Left lobe of liver (tissue), 2 donors: ENCODE measurements around the gene HAGHL. TPM values are rescaled to one million over a fixed set of nuclear protein-coding genes. Genes with fewer than 3 reads are reported as not detected.
A peak's percentile ranks its signal among the peaks of the same experiment; 100 is the strongest.

Experiments used
- ATAC-seq: fragments of 200-7000 bp; cut with Tn5 transposase; one replicate; pipeline ENCODE4 v1.9.1; 2020; ENCODE audit warnings: mild to moderate bottlenecking, moderate library complexity
- DNase-seq: peaks from one replicate; pipeline ENCODE4 v3.0.0-alpha.2; 2020; ENCODE audit warnings: low spot score
- total RNA-seq: library from RNA; stranded (reverse); gene quantifications from one replicate; pipeline ENCODE4 v1.2.1, GENCODE V29; 2021
- donor health status: DM: no; HTN: no; CAD: no; lungs with moderate emphysema.
- donor health status: DM: no; HTN: yes; CAD: no.

Gene HAGHL
- total RNA-seq, 1 donor from 2014 or later = 1.2 TPM

- DNase-seq = no peak
Measured at GRCh38 chr16:719815-720446, 7.0 kb upstream of the HAGHL start.

GRCh38 chr16:720447-720989 lies 6.4 kb upstream of the HAGHL start:
- ATAC-seq = peak; percentile 11

More at GRCh38 chr16:719815-720446, 7.0 kb upstream of the HAGHL start:
- no peak for ATAC-seq

DNA sequence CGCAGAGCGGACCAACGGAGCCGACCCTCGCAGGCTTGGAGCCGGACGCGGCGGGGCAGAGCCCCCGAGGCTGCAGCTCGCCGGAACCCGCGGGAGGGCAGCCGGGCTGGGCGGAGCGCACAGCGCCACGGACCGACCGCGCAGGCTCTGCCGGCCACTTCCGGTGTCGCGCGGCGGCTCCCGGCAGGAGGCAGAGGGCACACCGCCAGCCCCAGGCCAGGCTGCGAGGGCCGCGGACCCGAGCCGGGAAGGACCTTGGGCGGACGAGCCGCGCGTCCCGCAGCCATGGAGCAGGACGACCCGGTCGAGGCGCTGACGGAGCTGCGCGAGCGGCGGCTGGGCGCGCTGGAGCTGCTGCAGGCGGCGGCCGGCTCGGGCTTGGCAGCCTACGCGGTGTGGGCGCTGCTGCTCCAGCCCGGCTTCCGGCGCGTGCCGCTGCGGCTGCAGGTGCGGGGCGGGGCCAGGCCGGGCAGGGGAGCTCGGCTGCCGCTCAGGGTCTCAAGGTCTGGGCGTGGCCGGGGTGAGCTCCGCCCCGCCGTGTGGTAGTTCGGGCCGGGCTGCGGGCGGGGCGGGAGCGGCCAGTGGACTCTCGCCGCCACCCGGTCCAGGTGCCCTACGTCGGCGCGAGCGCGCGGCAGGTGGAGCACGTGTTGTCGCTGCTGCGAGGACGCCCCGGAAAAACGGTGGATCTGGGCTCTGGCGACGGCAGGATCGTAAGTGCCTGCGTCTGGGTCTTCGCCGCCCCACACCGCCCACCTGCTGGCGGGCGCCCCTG lies 5.7 kb upstream of the HAGHL start, which contains the start of gene ANTKMT:
TSS of gene ANTKMT (plus strand) at position 157 of the 775 bp plus-strand sequence. CDS start at position 286, 129 bp downstream.
- DNase-seq = peak; percentile 86
- ATAC-seq = peak; percentile 85

More at GRCh38 chr16:720447-720989, 6.4 kb upstream of the HAGHL start:
- DNase-seq = no peak

DNA sequence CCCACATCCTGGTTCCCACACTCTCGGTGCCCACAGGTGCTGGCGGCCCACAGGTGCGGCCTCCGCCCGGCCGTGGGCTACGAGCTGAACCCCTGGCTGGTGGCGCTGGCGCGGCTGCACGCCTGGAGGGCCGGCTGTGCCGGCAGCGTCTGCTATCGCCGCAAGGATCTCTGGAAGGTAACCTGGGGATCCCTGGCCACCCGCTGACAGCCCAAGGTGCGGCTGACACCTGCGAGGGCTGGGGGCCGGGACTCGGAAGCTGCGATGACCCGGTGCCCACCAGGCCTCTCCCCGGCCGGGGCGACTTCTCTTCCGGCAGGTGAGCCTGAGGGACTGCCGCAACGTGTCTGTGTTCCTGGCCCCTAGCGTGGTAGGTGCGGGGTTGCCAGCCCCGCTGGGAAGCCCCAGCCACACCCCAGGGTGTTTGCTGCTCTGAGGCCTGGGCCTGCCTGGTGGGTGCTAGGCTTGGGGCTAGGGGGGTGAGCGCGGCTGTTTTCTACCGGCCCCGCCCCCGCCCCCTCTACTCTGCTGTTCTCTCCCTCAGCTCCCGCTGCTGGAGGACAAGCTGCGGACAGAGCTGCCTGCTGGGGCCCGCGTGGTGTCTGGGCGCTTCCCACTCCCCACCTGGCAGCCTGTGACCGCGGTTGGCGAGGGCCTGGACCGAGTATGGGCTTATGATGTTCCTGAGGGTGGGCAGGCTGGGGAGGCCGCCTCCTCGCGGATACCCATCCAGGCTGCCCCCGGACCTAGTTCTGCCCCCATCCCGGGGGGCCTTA lies 5.0 kb upstream of the HAGHL start:
- DNase-seq (no peak), ATAC-seq (no peak)

DNA sequence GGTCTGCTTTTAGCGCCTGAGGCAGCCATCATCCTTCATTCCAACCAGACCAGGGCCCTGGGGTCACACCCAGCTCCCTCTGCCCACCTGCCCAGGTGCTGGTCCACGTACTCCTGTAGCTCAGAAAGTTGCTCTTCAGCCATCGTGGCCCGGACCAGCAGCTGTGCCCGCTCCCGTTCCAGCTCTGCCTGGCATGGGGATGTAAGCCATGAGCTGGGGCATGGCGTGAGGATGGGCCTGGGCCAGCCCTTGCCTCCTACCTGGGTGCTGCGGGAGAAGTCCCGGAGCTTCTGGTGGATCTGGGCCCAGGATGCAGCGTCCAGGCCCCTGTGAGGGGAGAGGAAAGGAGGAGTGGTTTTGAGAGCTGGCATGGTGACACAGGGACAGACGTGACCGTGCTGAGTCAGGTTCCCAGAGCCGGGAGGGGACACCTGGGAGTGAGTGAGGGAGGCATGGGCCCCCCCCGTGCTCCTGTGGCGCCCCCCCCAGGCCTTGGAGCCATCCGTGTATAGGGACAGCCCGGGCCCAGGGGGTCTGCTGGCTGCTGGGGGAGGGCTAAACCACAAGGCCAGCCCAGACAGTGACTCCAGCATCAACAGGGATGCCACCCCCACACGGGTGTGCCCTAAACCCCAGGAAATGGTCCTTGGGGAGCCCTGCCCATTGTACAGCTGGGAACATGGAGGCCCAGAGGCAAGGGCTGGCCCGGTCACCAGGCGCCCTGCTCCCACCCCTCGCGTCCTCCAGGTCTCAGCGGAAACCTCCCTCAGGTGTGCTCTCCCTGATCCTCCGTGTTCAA lies 3.9 kb upstream of the HAGHL start:
- ATAC-seq (no peak), DNase-seq (no peak)

DNA sequence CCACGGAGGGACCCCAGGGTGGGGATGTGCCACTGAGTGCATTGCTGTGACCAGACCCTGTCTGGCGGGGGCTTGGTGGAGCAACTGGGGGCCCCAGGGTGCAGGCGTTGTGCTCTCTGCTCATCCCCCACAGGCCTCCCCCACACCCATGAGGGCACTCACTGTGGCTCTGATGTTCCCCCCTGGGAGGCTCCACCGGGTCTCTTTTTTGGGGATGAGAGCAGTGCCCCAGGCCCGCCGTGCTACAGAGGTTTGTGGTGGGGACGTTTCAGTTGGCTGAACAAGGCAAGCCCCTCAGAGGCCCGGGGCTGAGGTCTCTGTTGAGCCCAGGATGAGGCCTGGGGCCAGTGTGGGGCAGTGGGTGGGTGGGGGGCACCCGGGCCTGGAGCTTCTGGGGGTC lies 3.2 kb upstream of the HAGHL start:
- ATAC-seq (no peak), DNase-seq (no peak)

DNA sequence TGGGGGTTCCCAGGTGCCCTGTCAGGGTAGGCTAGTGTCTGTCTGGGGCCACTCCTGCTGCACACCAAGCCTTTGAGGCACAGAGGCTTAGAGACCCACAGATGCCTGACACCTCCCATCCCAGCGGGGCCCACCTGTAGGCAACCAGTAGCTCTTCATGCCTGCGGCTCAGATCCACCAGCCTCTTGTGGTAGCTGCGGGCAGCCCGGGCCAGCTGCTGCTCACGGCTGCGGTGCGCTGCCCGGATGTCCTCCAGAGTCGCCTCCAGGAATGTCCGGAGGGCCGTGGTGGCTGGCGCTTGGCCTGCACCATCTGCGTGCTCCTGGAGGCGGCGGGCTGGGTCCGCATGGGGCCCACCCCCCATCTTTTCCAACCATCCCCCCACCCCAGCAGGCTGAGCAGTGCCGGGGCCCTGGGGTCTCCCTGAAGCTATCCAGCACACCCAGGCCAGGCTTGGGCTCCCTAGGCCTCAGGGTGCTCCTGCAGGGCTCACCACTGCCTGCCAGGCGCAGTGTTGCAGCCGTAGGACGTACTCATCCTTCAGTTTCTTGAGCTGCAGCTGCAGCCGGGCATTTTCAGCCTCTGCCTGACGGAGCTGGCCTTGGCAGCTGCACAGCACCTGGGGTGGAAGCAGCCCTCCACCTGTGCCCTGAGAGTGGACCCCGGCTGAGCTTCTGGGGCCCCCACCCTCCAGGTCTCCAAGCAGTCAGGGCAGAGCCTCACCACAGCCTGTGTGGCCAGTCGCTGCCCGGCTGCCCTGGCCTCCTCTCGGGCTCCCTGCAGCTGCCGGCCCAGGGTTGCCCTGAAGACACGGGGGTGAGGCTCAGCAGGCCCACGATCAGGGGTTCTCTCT lies 2.5 kb upstream of the HAGHL start:
- no peak for DNase-seq
- ATAC-seq = no peak

DNA sequence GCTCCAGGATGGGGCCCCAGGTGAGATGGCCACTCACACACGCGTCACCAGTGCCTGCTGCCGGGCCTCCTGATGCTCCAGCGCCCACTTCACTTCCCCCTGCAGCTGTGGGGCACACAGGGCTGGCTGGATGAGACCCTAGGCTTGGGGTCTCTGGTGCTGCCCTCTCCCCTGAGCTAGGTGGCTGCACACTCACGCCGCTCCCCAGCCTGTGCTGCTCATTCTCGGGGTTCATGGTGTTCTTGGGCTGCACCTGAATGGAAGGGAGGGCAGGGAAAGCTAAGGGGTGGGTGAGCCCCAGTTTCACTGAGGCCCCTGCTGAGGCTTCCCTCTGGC lies 1.9 kb upstream of the HAGHL start:
- DNase-seq (no peak), ATAC-seq (no peak)

DNA sequence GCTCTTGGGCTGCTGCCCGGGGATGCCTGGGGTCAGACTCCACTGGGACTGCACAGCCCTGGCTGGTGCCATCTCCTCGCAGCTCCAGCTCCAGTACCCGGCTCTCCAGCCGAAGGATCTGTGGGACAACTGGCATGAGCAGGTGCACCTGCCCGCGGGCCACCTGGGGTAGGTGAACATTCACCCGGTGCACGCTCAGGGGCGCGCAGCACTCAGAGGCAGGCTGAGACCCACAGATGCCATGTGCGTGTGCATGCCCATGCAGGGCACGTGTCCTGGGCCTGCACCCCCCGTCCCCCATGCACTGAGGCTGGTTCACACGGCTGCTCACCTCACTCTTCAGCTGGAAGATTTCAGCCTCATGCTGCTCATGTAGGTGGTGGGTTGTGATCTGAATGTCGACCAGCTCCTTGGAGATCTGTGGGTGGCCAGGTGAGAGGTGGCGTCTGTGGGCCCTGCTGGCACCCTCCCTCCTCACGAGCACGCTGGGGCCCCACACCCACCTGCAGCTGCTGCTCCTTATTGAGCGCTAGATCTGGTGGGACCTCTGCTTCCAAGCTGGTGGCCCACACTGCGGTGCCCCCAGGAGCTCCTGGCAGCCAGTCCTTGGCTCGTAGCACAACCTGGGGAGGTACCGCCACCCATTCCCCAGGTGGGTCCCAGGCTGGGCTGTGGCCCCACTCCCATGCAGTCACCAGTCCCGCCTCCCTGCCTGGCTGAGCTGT lies 1.3 kb upstream of the HAGHL start:
- ATAC-seq (peak; percentile 31), DNase-seq (no peak)

DNA sequence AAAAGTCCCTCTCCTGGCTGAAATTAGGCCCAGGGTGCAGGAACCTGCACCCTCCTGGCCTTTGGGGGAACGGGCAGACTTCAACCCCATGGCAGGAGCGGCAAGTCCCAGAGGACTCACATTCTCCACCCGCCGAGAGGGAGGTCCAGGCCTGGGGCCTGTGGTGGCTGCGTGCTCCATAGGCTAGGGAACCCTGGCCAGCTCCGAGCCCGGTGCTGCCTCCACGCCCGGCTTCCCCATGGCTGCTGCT lies 793 bp upstream of the HAGHL start:
- ATAC-seq (no peak), DNase-seq (no peak)

- ATAC-seq (no peak), DNase-seq (no peak)
Measured at GRCh38 chr16:727291-727977, 528 bp downstream of the HAGHL start.

DNA sequence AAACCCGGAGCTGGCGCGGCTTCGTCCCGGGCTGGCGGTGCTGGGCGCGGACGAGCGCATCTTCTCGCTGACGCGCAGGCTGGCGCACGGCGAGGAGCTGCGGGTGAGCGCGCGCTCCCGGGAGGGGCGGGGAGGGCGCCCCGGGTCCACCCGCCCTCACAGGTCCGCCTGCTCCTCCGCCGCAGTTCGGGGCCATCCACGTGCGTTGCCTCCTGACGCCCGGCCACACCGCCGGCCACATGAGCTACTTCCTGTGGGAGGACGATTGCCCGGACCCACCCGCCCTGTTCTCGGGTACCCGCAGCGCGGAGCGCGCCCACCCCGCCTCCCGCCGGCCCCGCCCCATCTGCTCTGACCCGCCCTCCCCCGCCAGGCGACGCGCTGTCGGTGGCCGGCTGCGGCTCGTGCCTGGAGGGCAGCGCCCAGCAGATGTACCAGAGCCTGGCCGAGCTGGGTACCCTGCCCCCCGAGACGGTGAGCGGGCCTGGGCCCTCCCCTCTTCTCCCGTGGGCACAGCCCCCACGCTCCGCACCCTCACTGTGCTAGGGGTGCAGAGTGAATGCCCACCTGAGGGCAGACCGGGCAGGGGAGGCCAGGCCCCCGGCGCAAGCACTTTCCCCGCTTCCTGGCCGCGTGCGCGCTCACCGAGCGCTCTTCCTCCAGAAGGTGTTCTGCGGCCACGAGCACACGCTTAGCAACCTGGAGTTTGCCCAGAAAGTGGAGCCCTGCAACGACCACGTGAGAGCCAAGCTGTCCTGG lies 1.4 kb downstream of the HAGHL start:
- DNase-seq = no peak
- ATAC-seq = peak; percentile 47

GRCh38 chr16:728890-729744 lies 2.2 kb downstream of the HAGHL start:
- ATAC-seq (no peak), DNase-seq (no peak)

- ATAC-seq = no peak
- DNase-seq = no peak
Measured at GRCh38 chr16:729768-730665, 3.1 kb downstream of the HAGHL start.

- no peak for ATAC-seq
- no peak for DNase-seq
Measured at GRCh38 chr16:730666-731509, 4.0 kb downstream of the HAGHL start.
